HG02798 (cell line): Measurements from ENCODE around the gene CYB561D1.

Source experiments
- ATAC-seq: cut with Tn5 transposase; IDR thresholded peaks from one replicate; pipeline ENCODE4 v1.9.1; 2021; ENCODE audit warnings: mild to moderate bottlenecking; ENCODE audit not compliant: unreplicated experiment, poor library complexity

CYB561D1 gene

GRCh38 chr1:109479311-109479710 lies 14.6 kb upstream of the CYB561D1 start:
- no peak for ATAC-seq

- no peak for ATAC-seq
These were observed 14.0 kb upstream of the CYB561D1 start for GRCh38 chr1:109479901-109480300.

GRCh38 chr1:109481646-109482045 lies 12.2 kb upstream of the CYB561D1 start:
- no peak for ATAC-seq

- ATAC-seq: no peak
These were observed 11.7 kb upstream of the CYB561D1 start for GRCh38 chr1:109482242-109482641.

GRCh38 chr1:109482791-109483671 lies 10.9 kb upstream of the CYB561D1 start:
- ATAC-seq: peak; percentile 7

- peak; percentile 88 for ATAC-seq
These were observed 10.0 kb upstream of the CYB561D1 start, which contains the start of gene ATXN7L2 for GRCh38 chr1:109483672-109484518. Gene ATXN7L2 (plus strand): TSS chr1:109483905. CDS start chr1:109483954, 49 bp downstream.

GRCh38 chr1:109484519-109484975 lies 9.3 kb upstream of the CYB561D1 start:
- ATAC-seq: no peak

- no peak for ATAC-seq
These were observed 8.9 kb upstream of the CYB561D1 start for GRCh38 chr1:109485001-109485400.

- no peak for ATAC-seq
These were observed 6.6 kb upstream of the CYB561D1 start for GRCh38 chr1:109487261-109487660.

- no peak for ATAC-seq
These were observed 5.7 kb upstream of the CYB561D1 start for GRCh38 chr1:109488201-109488600.

GRCh38 chr1:109488696-109489095 lies 5.2 kb upstream of the CYB561D1 start:
- no peak for ATAC-seq

GRCh38 chr1:109490029-109490933 lies 3.6 kb upstream of the CYB561D1 start:
- peak; percentile 37 for ATAC-seq

- ATAC-seq: no peak
These were observed 3.0 kb upstream of the CYB561D1 start for GRCh38 chr1:109490934-109491302.

GRCh38 chr1:109491372-109491771 lies 2.5 kb upstream of the CYB561D1 start:
- no peak for ATAC-seq

- no peak for ATAC-seq
These were observed 1.1 kb upstream of the CYB561D1 start for GRCh38 chr1:109492779-109493178.

GRCh38 chr1:109493227-109493626 lies 667 bp upstream of the CYB561D1 start:
- no peak for ATAC-seq

- ATAC-seq: no peak
These were observed 1.8 kb downstream of the CYB561D1 start for GRCh38 chr1:109495738-109496137.

- no peak for ATAC-seq
These were observed 3.7 kb downstream of the CYB561D1 start for GRCh38 chr1:109497449-109498160.

- no peak for ATAC-seq
These were observed 4.4 kb downstream of the CYB561D1 start for GRCh38 chr1:109498161-109498801.
